SK-N-SH treated with all-trans-retinoic acid at 6 μM for 48 hours (cell line): ENCODE measurements around the gene CELF5.

Experiments
- ARNTL ChIP-seq: fragments of 450-650 bp; formaldehyde crosslinking; IDR thresholded peaks from 2 replicates; pipeline ENCODE4 v1.5.0; 2020; ENCODE audit warnings: low read depth, mild to moderate bottlenecking, moderate library complexity, borderline replicate concordance
- BACH2 ChIP-seq: fragments of 250-450 bp; sonication (Bioruptor Pico); IDR thresholded peaks from 2 replicates; pipeline ENCODE4 v1.9.0; 2021; ENCODE audit warnings: mild to moderate bottlenecking, borderline replicate concordance
- CSDC2 ChIP-seq: fragments of 250-450 bp; sonication (Bioruptor Pico); IDR thresholded peaks from 2 replicates; pipeline ENCODE4 v1.5.0; 2020; ENCODE audit warnings: mild to moderate bottlenecking, moderate library complexity
- ESRRG ChIP-seq: fragments of 250-450 bp; sonication (Bioruptor Pico); IDR thresholded peaks from 2 replicates; pipeline ENCODE4 v1.6.1; 2021; ENCODE audit warnings: mild to moderate bottlenecking
- GLIS3 ChIP-seq: fragments of 250-450 bp; sonication (Bioruptor Pico); IDR thresholded peaks from 2 replicates; pipeline ENCODE4 v1.5.0; 2020; ENCODE audit warnings: mild to moderate bottlenecking, moderate library complexity
- ISL1 ChIP-seq: fragments of 250-450 bp; sonication (Bioruptor Pico); IDR thresholded peaks from 2 replicates; pipeline ENCODE4 v2.1.2; 2022; ENCODE audit warnings: mild to moderate bottlenecking, moderate library complexity
- PATZ1 ChIP-seq: fragments of 250-450 bp; sonication (Bioruptor Pico); IDR thresholded peaks from 2 replicates; pipeline ENCODE4 v1.8.0; 2020; ENCODE audit warnings: mild to moderate bottlenecking, moderate library complexity, borderline replicate concordance
- POU6F1 ChIP-seq: fragments of 250-450 bp; sonication (Bioruptor Pico); IDR thresholded peaks from 2 replicates; pipeline ENCODE4 v1.8.0; 2021; ENCODE audit warnings: low read depth, mild to moderate bottlenecking, moderate library complexity, borderline replicate concordance
- TCF4 ChIP-seq: fragments of 250-450 bp; sonication (Bioruptor Pico); IDR thresholded peaks from 2 replicates; pipeline ENCODE4 v1.8.0; 2021; ENCODE audit warnings: mild to moderate bottlenecking, moderate library complexity, borderline replicate concordance
- TOX ChIP-seq: fragments of 250-450 bp; sonication (Bioruptor Pico); IDR thresholded peaks from 2 replicates; pipeline ENCODE4 v1.8.0; 2021; ENCODE audit warnings: mild to moderate bottlenecking, moderate library complexity, borderline replicate concordance
- ZFP30 ChIP-seq: fragments of 450-650 bp; formaldehyde crosslinking; IDR thresholded peaks from 2 replicates; pipeline ENCODE4 v1.5.0; 2022; ENCODE audit warnings: mild to moderate bottlenecking, moderate library complexity

GRCh38 chr19:3276341-3276799 is 51.9 kb downstream of the CELF5 start:
- TF ChIP-seq POU6F1 (CRISPR knock-in tag) (no peak), ARNTL (CRISPR knock-in tag) (no peak), TOX (no peak), BACH2 (no peak), GLIS3 (CRISPR knock-in tag) (no peak), PATZ1 (no peak), ZFP30 (CRISPR knock-in tag) (no peak), TCF4 (CRISPR knock-in tag) (no peak), ISL1 (no peak), CSDC2 (no peak), ESRRG (CRISPR knock-in tag) (no peak)
